ENCODE data around the gene ZC3H7B. TPM values are rescaled to one million over a fixed set of nuclear protein-coding genes. Genes with fewer than 3 reads are reported as not detected.

ZC3H7B gene
- polyA plus RNA-seq, 1 experiment = 59.4 TPM

DNA sequence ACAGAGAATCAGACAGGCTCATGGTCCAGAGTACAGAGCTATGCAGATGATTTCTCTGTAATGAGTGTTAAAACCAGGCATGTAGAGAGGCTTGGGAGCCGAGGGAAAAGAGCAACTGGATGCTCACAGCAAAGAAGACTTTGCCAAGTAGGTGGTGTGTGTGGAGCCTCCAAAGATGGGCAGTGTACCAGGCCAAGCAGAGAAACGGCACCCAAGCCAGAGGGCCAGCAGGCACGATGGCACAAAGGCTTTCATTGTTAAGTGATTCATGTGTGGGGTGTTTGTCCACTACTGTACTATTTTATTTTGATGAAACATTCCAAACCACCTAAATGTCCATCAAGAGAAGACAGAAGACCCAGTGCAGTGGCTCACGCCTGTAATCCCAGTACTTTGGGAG, 26.5 kb upstream of the ZC3H7B start:
- no peak for DNase-seq (ENCODE audit: low read depth)
- ChIA-PET CTCF (interaction anchor here (1.0 kb wide), 1 partner anchor 10 kb away, joined by 3 read pairs; no protein-coding TSS in a partner anchor), POLR2A (no interaction called here)
- Histone ChIP-seq H3K4me3 (ENCODE audit: low read depth, low read length) (no peak overlapping the region), H3K27me3 (ENCODE audit: control insufficient read depth, insufficient read depth, low read length) (no peaks in the 10 kb centered on the region), H3K36me3 (ENCODE audit: control insufficient read depth, insufficient read depth, low read length) (peaks cover 23% of the 10 kb centered on the region)
- TF ChIP-seq, protein P1, sequence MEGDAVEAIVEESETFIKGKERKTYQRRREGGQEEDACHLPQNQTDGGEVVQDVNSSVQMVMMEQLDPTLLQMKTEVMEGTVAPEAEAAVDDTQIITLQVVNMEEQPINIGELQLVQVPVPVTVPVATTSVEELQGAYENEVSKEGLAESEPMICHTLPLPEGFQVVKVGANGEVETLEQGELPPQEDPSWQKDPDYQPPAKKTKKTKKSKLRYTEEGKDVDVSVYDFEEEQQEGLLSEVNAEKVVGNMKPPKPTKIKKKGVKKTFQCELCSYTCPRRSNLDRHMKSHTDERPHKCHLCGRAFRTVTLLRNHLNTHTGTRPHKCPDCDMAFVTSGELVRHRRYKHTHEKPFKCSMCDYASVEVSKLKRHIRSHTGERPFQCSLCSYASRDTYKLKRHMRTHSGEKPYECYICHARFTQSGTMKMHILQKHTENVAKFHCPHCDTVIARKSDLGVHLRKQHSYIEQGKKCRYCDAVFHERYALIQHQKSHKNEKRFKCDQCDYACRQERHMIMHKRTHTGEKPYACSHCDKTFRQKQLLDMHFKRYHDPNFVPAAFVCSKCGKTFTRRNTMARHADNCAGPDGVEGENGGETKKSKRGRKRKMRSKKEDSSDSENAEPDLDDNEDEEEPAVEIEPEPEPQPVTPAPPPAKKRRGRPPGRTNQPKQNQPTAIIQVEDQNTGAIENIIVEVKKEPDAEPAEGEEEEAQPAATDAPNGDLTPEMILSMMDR (IDR thresholded peaks at IDR 0.05; ENCODE audit: insufficient read depth, low read depth, low read length) = no peak

DNA sequence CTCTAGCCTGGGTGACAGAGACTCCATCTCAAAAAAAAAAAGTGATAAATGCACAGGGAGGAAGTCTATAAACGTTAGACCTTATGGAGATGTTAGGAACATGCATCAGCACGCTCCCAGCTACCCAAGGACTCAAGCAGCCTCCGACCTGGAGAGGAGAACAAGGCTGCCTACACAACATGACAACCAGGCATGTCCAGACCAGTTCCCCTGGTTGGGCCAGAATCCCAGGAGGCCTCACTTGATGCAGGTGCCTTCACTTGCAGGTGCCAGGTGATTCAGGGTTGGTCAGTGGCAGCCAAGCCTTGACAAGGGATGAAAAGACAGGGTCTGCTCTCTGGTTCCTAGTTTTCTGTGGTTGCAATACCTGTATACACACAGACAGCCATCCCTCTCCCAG, 21.3 kb upstream of the ZC3H7B start:
- peaks cover 16% of the 10 kb centered on the region for H3K36me3 ChIP-seq (ENCODE audit: control insufficient read depth, insufficient read depth, low read length)
- TF ChIP-seq, protein P1 (IDR thresholded peaks at IDR 0.05; ENCODE audit: insufficient read depth, low read depth, low read length) = no peak
- ChIA-PET CTCF (interaction anchor here (0.6 kb wide), 1 partner anchor 40 kb away, joined by 3 read pairs; no protein-coding TSS in a partner anchor), POLR2A (no interaction called here)
- H3K27me3 ChIP-seq (ENCODE audit: control insufficient read depth, insufficient read depth, low read length) = no peaks in the 10 kb centered on the region
- no peak for DNase-seq (ENCODE audit: low read depth)
- no peak overlapping the region for H3K4me3 ChIP-seq (ENCODE audit: low read depth, low read length)

DNA sequence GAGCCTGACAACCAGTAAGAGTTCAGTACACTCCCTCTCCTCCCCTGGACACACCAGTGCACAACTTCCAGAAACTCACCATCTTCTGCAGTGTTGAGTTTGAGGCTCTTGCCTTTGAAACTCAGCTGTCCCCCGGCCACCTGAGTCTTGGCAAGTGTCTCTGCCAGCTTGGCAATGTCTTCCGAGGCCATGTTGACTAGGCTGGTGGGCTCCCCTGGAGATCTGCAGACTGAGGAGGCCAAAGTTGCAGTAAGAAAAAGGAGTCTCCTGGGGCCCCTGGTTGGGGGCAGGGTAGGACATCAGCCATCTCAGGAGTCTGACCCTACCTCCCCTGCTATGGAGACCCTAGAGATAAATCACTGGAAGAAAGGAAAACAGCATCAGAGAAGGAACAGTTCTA, 20.5 kb upstream of the ZC3H7B start:
- H3K27me3 ChIP-seq (ENCODE audit: control insufficient read depth, insufficient read depth, low read length) = no peaks in the 10 kb centered on the region
- no peak for DNase-seq (ENCODE audit: low read depth)
- H3K4me3 ChIP-seq (ENCODE audit: low read depth, low read length) = no peak overlapping the region
- H3K36me3 ChIP-seq (ENCODE audit: control insufficient read depth, insufficient read depth, low read length) = peaks cover 16% of the 10 kb centered on the region
- POLR2A ChIA-PET = interaction anchor here (0.6 kb wide), 1 partner anchor 309 kb away, joined by 9 read pairs; the partner anchor contains the start of gene PMM1
- TF ChIP-seq, protein P1 (IDR thresholded peaks at IDR 0.05; ENCODE audit: insufficient read depth, low read depth, low read length) = no peak
- CTCF ChIA-PET = interaction anchor here (0.6 kb wide), 1 partner anchor 39 kb away, joined by 3 read pairs; no protein-coding TSS in a partner anchor

DNA sequence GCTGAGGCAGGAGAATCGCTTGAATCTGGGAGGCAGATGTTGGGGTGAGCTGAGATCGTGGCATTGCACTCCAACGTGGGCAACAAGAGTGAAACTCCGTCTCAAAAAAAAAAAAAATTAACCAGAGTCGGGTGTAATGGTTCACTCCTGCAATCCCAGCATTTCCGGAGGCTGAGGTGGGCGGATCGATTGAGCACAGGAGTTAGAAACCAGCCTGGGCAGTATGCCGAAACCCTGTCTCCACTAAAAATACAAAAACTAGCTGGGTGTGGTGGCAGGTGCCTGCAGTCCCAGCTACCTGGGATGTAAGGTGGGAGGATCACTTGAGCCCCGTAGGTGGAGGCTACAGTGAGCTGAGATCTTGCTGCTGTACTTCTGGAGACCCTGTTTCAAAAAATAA, 16.9 kb upstream of the ZC3H7B start:
- TF ChIP-seq, protein P1 (IDR thresholded peaks at IDR 0.05; ENCODE audit: insufficient read depth, low read depth, low read length) = no peak
- ChIA-PET POLR2A (no interaction called here), CTCF (no interaction called here)
- no peak for DNase-seq (ENCODE audit: low read depth)
- H3K4me3 ChIP-seq (ENCODE audit: low read depth, low read length) = no peak overlapping the region
- H3K36me3 ChIP-seq (ENCODE audit: control insufficient read depth, insufficient read depth, low read length) = peaks cover 15% of the 10 kb centered on the region
- no peaks in the 10 kb centered on the region for H3K27me3 ChIP-seq (ENCODE audit: control insufficient read depth, insufficient read depth, low read length)

DNA sequence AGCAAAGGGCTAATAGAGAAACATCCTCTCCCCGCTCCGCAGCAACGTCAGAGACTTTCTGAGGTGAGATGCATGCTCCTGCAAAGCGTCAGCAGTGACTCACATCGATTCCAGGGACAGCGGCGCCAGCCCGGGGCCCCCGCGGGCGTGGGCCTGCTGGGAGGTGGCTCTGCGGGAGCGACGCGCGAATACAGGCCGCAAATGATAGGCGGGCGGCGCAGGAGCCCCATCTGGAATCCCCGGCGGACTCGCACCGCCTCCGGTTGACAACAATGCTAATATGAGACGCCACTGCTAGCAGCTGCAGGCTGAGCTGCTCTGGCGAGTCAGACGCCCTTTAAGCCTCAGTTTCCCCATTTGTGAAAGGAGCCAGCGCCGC, 15.9 kb upstream of the ZC3H7B start:
- TF ChIP-seq, protein P1 (IDR thresholded peaks at IDR 0.05; ENCODE audit: insufficient read depth, low read depth, low read length) = no peak
- ChIA-PET POLR2A (no interaction called here), CTCF (interaction anchor here (1.0 kb wide), 1 partner anchor 16 kb away, joined by 4 read pairs; the partner anchor contains the start of gene ZC3H7B)
- H3K27me3 ChIP-seq (ENCODE audit: control insufficient read depth, insufficient read depth, low read length) = no peaks in the 10 kb centered on the region
- peaks cover 11% of the 10 kb centered on the region for H3K36me3 ChIP-seq (ENCODE audit: control insufficient read depth, insufficient read depth, low read length)
- no peak for DNase-seq (ENCODE audit: low read depth)
- H3K4me3 ChIP-seq (ENCODE audit: low read depth, low read length) = peak overlapping the region; percentile 89
